GM18909 (cell line): ENCODE measurements around the gene CEP83.
A peak's percentile ranks its signal among the peaks of the same experiment; 100 is the strongest.
"Not testable (repeated sequence)": the region's sequence is repeated elsewhere in the genome, so short reads cannot be mapped to it uniquely, and the experiment has no call there.

Source experiments
- ATAC-seq: cut with Tn5 transposase; IDR thresholded peaks from one replicate; pipeline ENCODE4 v1.9.1; 2021; ENCODE audit warnings: mild to moderate bottlenecking; ENCODE audit not compliant: unreplicated experiment, poor library complexity

The CEP83 gene

GRCh38 chr12:94434171-94434570 lies 25.5 kb downstream of the CEP83 start:
- no peak for ATAC-seq

GRCh38 chr12:94433744-94434143 lies 25.9 kb downstream of the CEP83 start:
- no peak for ATAC-seq

- no peak for ATAC-seq
Observed at GRCh38 chr12:94430304-94430703, 29.4 kb downstream of the CEP83 start.

GRCh38 chr12:94429633-94430032 lies 30.0 kb downstream of the CEP83 start:
- ATAC-seq = no peak

- no peak for ATAC-seq
Observed at GRCh38 chr12:94429191-94429590, 30.5 kb downstream of the CEP83 start.

- ATAC-seq = no peak
Observed at GRCh38 chr12:94427501-94428381, 31.9 kb downstream of the CEP83 start.

DNA sequence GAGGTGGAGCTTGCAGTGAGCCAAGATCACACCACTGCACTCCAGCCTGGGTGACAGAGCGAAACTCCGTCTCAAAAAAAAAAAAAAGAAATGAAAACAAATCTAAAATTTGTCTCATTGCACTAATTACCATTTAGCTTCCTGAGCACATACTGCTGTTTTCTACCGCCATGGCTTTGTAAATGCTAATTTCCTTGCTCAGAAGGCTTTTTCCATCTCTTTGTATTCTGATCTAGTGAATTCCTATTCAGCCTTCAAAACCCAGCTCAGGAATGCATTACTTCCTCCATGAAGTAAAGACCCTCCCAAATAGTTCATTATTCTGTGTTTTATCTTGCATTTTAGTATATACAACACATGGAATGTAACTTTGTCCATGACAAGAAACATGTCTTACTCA lies 33.6 kb downstream of the CEP83 start:
- no peak for ATAC-seq

- ATAC-seq = not testable (repeated sequence)
Observed at GRCh38 chr12:94424830-94425229, 34.8 kb downstream of the CEP83 start.

GRCh38 chr12:94421868-94422740 lies 37.6 kb downstream of the CEP83 start:
- ATAC-seq = no peak

DNA sequence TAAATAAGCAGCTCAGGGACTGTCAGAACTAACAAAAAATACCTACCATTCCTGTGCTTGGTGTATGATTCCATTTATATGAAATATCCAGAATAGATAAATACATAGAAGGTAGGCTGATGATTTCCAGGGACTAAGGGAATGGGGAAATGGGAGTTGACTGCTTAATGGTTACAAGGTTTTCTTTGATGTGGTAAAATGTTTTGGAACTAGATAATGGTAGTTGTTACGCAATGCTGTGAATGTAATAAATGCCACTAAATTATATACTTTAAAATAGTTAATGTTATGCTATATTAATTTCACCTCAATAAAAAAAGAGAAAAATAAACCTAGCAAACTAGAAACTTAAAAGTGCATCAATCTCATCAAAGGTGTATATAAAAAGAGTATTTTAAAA lies 41.1 kb downstream of the CEP83 start:
- ATAC-seq = no peak

- ATAC-seq = no peak
Observed at GRCh38 chr12:94416613-94417012, 43.1 kb downstream of the CEP83 start.

- ATAC-seq = no peak
Observed at GRCh38 chr12:94415066-94415465, 44.6 kb downstream of the CEP83 start.

GRCh38 chr12:94405413-94406116 lies 54.1 kb downstream of the CEP83 start:
- ATAC-seq = peak; percentile 87

- ATAC-seq = no peak
Observed at GRCh38 chr12:94404854-94405253, 54.8 kb downstream of the CEP83 start.

- ATAC-seq = no peak
Observed at GRCh38 chr12:94401326-94401725, 58.3 kb downstream of the CEP83 start.

DNA sequence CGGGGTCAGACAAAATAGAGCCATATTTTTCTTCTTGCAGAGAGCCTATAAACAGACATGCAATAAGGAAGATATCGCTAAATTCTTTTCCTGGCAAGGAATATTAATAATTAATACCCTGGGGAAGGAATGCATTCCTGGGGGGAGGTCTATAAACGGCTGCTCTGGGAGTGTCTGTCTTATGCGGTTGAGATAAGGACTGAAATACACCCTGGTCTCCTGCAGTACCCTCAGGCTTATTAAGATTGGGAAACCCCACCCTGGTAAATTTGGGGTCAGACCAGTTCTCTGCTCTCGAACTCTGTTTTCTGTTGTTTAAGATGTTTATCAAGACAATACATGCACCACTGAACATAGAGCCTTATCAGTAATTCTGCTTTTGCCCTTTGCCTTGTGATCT lies 61.0 kb downstream of the CEP83 start:
- ATAC-seq = not testable (repeated sequence)

DNA sequence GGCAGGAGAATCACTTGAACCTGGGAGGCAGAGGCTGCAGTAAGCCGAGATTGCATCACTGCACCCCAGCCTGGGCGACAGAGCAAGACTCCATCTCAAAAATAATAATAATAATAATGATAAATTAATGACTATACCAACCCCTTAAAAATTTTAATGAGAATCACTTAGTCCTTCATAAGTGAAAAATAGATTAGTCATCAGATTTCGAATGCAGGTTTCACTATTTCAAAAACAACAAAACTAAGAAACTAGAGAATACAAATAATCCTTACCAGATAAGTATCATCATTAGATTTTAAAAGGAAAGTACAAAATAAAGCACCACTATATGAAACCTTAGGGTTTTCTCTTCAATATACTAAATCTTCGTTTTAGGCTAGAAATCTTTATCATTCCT lies 62.3 kb downstream of the CEP83 start:
- no peak for ATAC-seq

DNA sequence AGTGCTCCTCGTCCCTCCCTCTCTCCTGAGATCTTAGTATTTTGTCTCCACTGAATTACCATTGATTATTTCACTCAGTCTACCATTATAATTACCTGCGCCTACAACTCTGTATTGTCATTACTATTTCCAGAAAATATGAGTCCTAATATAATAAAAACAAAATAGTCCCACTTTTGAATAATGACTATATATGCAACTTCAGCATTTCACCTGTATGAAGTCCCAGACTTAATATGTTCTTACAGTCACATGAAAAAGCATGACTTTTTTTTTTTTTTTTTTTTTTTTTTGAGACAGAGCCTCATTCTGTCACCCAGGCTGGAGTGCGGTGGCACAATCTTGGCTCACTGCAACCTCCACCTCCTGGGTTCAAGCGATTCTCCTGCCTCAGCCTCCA lies 63.7 kb downstream of the CEP83 start:
- ATAC-seq = not testable (repeated sequence)

DNA sequence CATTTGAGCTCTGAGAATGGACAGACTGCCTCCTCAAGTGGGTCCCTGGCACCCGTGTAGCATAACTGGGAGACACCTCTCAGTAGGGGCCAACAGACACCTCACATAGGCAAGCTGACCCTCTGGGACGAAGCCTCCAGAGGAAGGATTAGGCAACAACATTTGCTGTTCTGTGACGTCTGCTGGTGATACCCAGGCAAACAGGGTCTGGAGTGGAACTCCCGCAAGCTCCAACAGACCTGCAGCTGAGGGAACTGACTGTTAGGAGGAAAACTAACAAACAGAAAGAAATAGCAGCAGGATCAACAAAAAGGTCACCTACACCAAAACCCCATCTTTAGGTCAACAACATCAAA lies 69.6 kb downstream of the CEP83 start:
- no peak for ATAC-seq

DNA sequence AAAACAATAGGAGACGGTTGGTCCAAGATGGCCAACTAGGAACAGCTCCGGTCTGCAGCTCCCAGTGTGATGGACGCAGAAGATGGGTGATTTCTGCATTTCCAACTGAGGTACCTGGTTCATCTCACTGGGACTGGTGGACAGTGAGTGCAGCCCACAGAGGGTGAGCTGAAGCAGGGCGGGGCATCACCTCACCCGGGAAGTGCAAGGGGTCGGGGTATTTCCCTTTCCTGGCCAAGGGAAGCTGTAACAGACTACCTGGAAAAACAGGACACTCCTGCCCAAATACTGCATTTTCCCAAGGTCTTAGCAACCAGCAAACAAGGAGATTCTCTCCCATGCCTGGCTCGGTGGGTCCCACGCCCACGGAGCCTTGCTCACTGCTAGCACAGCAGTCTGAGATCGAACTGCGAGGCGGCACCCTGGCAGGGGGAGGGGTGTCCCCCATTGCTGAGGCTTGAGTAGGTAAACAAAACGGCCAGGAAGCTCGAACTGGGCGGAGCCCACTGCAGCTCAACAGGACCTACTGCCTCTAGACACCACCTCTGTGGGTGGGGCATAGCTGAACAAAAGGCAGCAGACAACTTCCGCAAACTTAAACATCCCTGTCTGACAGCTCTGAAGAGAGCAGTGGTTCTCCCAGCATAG lies 70.1 kb downstream of the CEP83 start:
- ATAC-seq = not testable (repeated sequence)
